HG02852 (cell line): ENCODE data around the gene PPM1H.
A peak's percentile ranks its signal among the peaks of the same experiment; 100 is the strongest.
"Not testable (repeated sequence)": the region's sequence is repeated elsewhere in the genome, so short reads cannot be mapped to it uniquely, and the experiment has no call there.

Experiments used
- ATAC-seq: cut with Tn5 transposase; IDR thresholded peaks from one replicate; pipeline ENCODE4 v1.9.1; 2021; ENCODE audit warnings: mild to moderate bottlenecking, moderate library complexity; ENCODE audit not compliant: unreplicated experiment

The PPM1H gene

GRCh38 chr12:62947364-62947763 is 12.4 kb upstream of the PPM1H start:
- no peak for ATAC-seq

- ATAC-seq: no peak
These were observed 8.9 kb upstream of the PPM1H start for GRCh38 chr12:62943779-62944395.

- ATAC-seq: not testable (repeated sequence)
These were observed 7.4 kb upstream of the PPM1H start for GRCh38 chr12:62942316-62942715.

GRCh38 chr12:62934239-62934798 is 631 bp downstream of the PPM1H start:
- peak; percentile 40 for ATAC-seq

GRCh38 chr12:62933602-62934238 is 1.2 kb downstream of the PPM1H start:
- no peak for ATAC-seq

GRCh38 chr12:62933220-62933601 is 1.7 kb downstream of the PPM1H start:
- ATAC-seq: no peak

GRCh38 chr12:62931477-62931876 is 3.5 kb downstream of the PPM1H start:
- ATAC-seq: no peak

GRCh38 chr12:62930546-62931425 is 4.2 kb downstream of the PPM1H start:
- ATAC-seq: no peak

GRCh38 chr12:62928632-62929031 is 6.3 kb downstream of the PPM1H start:
- no peak for ATAC-seq

GRCh38 chr12:62925680-62926079 is 9.3 kb downstream of the PPM1H start:
- ATAC-seq: no peak

- ATAC-seq: no peak
These were observed 10.9 kb downstream of the PPM1H start for GRCh38 chr12:62924084-62924483.

GRCh38 chr12:62922539-62922938 is 12.4 kb downstream of the PPM1H start:
- no peak for ATAC-seq

GRCh38 chr12:62919838-62920237 is 15.1 kb downstream of the PPM1H start:
- ATAC-seq: no peak

GRCh38 chr12:62917926-62918325 is 17.0 kb downstream of the PPM1H start:
- no peak for ATAC-seq

- ATAC-seq: no peak
These were observed 18.1 kb downstream of the PPM1H start for GRCh38 chr12:62916632-62917425.

GRCh38 chr12:62915204-62915529 is 19.8 kb downstream of the PPM1H start:
- no peak for ATAC-seq

- no peak for ATAC-seq
These were observed 20.3 kb downstream of the PPM1H start for GRCh38 chr12:62914443-62915203.

GRCh38 chr12:62913380-62913779 is 21.6 kb downstream of the PPM1H start:
- ATAC-seq: no peak

- no peak for ATAC-seq
These were observed 22.3 kb downstream of the PPM1H start for GRCh38 chr12:62912644-62913043.

GRCh38 chr12:62911286-62911685 is 23.7 kb downstream of the PPM1H start:
- ATAC-seq: no peak
